RWPE1 (cell line): ENCODE data around the gene NFKB2.

Experiments
- CTCF ChIA-PET: fragments of 350-600 bp; sonication (Branson Sonifier 250); formaldehyde crosslinking; extraction: SDS; loops from one replicate; lab custom pipeline; 2021; lab: Yijun Ruan, JAX
- POLR2A ChIA-PET: fragments of 400-600 bp; formaldehyde crosslinking; extraction: SDS; loops from one replicate; lab custom pipeline; 2020; ENCODE audit warnings: antibody characterized with exemption; ENCODE audit not compliant: low non-redundant PET; lab: Yijun Ruan, JAX
- DNase-seq: peaks from one replicate; pipeline ENCODE4 v3.0.0; 2012; ENCODE audit warnings: low spot score
- H3K27ac ChIP-seq: fragments of 450-650 bp; 2 replicates; pipeline ENCODE4 v1.5.1; 2017
- TF ChIP-seq, protein P1 (sequence below): fragments of 450-650 bp; conservative IDR thresholded peaks from 2 replicates; pipeline ENCODE4 v1.5.1; 2017; ENCODE audit warnings: low read depth, mild to moderate bottlenecking

NFKB2 gene

DNA sequence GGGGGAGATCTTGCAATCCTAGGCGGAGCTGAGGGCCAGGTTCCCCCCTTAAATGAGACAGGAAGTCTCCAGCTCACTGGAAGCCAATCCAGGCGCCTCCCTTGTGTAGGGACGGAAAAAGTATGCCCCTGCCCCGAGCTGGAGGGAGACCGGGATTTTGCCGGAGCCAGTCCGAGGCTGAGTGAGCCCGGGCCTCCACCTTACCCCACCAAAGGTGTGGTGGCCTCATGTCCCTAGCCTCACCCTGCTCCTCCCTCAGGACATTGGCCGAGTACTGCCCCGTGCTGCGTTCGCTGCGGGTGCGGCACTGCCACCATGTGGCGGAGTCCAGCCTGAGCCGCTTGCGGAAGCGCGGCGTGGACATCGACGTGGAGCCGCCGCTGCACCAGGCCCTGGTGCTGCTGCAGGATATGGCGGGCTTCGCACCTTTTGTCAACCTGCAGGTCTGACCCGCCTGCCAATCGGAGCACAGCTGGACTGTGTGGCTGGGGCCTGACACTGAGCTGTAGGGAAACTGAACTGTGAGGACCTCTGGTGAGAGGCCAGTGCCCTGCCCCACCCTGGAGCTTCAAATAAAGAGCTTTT lies 27.1 kb downstream of the NFKB2 start:
- POLR2A ChIA-PET, result interaction anchor here (2.5 kb wide), 1 partner anchor 28 kb away, joined by 14 read pairs; the partner anchor contains the start of gene NFKB2
- H3K27ac ChIP-seq, result peak overlapping the region; percentile 96

DNA sequence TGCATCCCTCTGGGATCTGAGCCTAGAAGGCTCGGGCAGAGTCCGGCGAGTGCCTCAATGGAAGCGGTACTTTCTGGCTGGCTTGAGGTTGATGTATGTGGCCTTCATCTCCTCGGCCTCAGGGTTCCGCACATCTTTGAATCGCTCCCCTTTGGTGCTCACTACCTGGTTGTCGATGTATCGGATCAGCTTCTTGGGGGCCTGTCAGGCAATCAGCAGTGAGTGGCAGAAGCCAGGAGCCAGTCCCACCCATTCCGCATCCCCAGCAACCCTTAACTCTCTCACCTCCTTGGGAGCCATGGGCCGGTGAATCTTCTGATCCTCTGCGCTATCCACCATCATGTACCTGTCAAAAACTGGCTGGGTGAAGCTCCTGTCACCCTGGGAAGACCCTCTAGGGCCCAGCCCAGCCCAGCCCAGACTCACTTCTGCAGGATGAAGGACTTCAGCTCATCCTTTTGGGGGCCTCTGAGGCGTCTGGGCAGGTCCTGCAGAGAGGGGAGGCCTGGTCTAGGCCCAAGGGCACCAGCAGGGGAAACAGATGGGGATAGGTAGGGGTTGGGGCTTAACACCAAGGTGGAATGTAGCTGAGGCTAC lies 28.0 kb downstream of the NFKB2 start:
- CTCF ChIA-PET, result interaction anchor here (0.6 to 5.7 kb wide), 23 partner anchors 9 to 263 kb away, joined by 3 to 108 read pairs (median 4); partner anchors contain the start of genes CUEDC2, ELOVL3 and NFKB2
- H3K27ac ChIP-seq, result peak overlapping the region; percentile 96

More for the DNA sequence above, 27.1 kb downstream of the NFKB2 start:
- CTCF ChIA-PET, result interaction anchor here (0.5 to 5.7 kb wide), 29 partner anchors 9 to 1861 kb away, joined by 3 to 108 read pairs (median 4); partner anchors contain the start of genes C10orf95, CUEDC2, ELOVL3 and NFKB2
- TF ChIP-seq, protein P1, sequence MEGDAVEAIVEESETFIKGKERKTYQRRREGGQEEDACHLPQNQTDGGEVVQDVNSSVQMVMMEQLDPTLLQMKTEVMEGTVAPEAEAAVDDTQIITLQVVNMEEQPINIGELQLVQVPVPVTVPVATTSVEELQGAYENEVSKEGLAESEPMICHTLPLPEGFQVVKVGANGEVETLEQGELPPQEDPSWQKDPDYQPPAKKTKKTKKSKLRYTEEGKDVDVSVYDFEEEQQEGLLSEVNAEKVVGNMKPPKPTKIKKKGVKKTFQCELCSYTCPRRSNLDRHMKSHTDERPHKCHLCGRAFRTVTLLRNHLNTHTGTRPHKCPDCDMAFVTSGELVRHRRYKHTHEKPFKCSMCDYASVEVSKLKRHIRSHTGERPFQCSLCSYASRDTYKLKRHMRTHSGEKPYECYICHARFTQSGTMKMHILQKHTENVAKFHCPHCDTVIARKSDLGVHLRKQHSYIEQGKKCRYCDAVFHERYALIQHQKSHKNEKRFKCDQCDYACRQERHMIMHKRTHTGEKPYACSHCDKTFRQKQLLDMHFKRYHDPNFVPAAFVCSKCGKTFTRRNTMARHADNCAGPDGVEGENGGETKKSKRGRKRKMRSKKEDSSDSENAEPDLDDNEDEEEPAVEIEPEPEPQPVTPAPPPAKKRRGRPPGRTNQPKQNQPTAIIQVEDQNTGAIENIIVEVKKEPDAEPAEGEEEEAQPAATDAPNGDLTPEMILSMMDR, result peak; percentile 93
- DNase-seq, result peak; percentile 77

DNA sequence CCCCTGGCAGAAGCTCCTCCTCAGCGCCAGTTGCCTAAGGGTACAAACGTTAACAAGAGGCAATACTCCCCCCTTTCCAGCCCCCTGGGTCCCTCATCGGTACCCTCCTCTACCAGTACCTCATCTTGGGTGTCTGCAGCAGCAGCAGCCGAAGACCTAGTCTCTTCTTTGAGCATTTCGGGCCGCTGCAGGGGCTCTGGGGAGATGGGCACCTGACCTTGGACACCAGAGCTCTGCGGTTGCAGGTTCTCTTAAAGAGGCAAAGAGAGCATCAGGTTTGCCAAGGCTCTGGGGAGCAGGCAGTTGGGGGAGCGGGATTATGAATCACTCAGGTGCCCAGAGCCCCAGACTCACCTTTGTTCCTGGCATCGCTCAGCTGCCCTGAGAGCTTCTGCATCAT lies 28.6 kb downstream of the NFKB2 start:
- ChIA-PET POLR2A (interaction anchor here (0.5 kb wide), 1 partner anchor 28 kb away, joined by 3 read pairs; the partner anchor contains the start of gene NFKB2), CTCF (interaction anchor here (0.6 to 5.7 kb wide), 6 partner anchors 22 to 835 kb away, joined by 3 to 108 read pairs (median 6); partner anchors contain the start of genes ELOVL3 and NFKB2)
- peak overlapping the region; percentile 96 for H3K27ac ChIP-seq
- TF ChIP-seq, protein P1, result no peak
- DNase-seq, result no peak

More for the DNA sequence above, 28.0 kb downstream of the NFKB2 start:
- POLR2A ChIA-PET, result interaction anchor here (0.9 kb wide), 1 partner anchor 9 kb away, joined by 3 read pairs; the partner anchor contains the start of gene CUEDC2
- TF ChIP-seq, protein P1, result no peak
- DNase-seq, result no peak

DNA sequence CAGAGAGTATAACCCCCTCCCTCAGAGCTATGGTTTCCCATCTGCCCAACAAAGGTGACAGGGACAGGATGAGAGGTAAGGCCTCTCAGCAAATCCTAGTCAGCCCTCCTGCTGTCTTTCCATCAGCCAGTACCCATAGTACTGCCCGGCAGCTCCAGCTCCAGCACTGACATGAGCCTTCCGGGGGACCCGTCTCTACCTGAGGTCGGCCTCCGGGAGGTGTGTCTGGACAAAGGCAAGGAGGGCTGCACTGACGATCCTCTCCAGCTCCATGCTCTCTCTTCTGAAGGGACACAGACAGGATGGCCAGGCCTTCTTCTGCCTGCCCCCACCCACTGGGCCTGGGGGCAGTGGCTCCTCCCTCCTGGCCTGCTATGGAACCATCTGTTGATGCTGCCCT lies 29.4 kb downstream of the NFKB2 start:
- DNase-seq, result no peak
- ChIA-PET CTCF (interaction anchor here (0.6 to 5.7 kb wide), 5 partner anchors 28 to 835 kb away, joined by 3 to 108 read pairs (median 5); partner anchors contain the start of genes ELOVL3 and NFKB2), POLR2A (no interaction called here)
- TF ChIP-seq, protein P1, result no peak
- H3K27ac ChIP-seq, result peak overlapping the region; percentile 96

DNA sequence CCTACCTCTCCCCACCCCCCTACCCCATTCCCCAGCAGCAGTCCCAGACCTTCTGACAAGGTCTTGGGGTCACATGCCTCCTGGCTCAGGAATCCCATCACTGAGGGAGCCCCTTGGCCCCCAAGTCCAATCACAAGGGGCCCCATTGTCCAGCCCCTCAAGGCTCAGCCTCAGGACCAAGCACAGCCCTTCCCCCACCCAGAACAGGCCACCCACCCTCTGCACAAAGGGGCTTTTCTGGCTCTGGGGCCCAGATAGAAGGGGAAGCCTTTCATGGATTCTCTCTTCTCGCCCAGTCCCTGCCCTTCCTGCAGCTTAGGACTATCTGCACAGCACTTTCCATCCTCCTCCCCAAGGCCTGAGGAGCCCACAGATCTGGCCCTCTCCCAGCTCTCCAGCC lies 29.9 kb downstream of the NFKB2 start:
- DNase-seq, result no peak
- POLR2A ChIA-PET, result no interaction called here
- peak overlapping the region; percentile 96; the same call in 1 of the 2 replicates for H3K27ac ChIP-seq
- TF ChIP-seq, protein P1, result no peak
- CTCF ChIA-PET, result interaction anchor here (0.6 to 1.5 kb wide), 3 partner anchors 31 to 54 kb away, joined by 3 to 5 read pairs (median 4); no protein-coding TSS in a partner anchor

DNA sequence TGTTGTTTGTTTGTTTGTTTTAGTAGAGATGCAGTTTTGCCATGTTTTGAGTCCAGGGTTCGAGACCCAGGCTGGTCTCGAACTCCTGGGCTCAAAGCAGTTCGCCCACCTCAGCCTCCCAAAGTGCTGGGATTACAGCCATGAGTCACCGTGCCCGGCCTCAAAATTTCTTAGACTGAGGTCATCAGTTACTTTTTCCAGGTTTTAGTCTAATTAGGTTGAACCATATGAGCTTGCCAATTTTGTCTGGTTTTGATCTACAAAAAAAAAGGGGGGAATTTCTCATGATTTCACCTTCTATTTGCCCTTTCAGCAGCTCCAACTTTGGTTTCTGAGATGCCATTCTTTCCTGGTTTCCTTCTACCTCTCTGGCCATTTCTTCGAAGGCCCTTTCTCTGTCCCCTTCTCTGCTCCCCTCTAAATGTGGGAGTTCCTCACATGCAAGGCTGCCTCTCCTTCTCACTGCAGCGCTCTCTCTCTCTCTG lies 31.3 kb downstream of the NFKB2 start:
- CTCF ChIA-PET, result no interaction called here
- TF ChIP-seq, protein P1, result no peak
- POLR2A ChIA-PET, result no interaction called here
- H3K27ac ChIP-seq, result no peak overlapping the region
- DNase-seq, result no peak
